Neuron (in vitro differentiated cells): ENCODE measurements around the gene RIC1.
"Not testable (repeated sequence)": the region's sequence is repeated elsewhere in the genome, so short reads cannot be mapped to it uniquely, and the experiment has no call there.

Experiments
- H2AFZ ChIP-seq: one replicate; pipeline ENCODE4 v1.6.1; 2013; ENCODE audit warnings: low read depth, mild to moderate bottlenecking, inconsistent platforms, low read length, moderate library complexity
- H3K27me3 ChIP-seq: one replicate; pipeline ENCODE4 v1.6.1; 2013; ENCODE audit warnings: low read length; ENCODE audit not compliant: insufficient read depth
- H3K36me3 ChIP-seq: one replicate; pipeline ENCODE4 v1.6.1; 2013; ENCODE audit warnings: low read length; ENCODE audit not compliant: insufficient read depth
- H3K4me1 ChIP-seq: one replicate; pipeline ENCODE4 v1.6.1; 2013; ENCODE audit warnings: low read length; ENCODE audit not compliant: insufficient read depth
- H3K4me3 ChIP-seq: 2 replicates; pipeline ENCODE4 v1.5.1; 2013; ENCODE audit warnings: mild to moderate bottlenecking, low read length, moderate library complexity
- H3K9me3 ChIP-seq: one replicate; pipeline ENCODE4 v1.6.1; 2013; ENCODE audit warnings: low read length

RIC1 gene

DNA sequence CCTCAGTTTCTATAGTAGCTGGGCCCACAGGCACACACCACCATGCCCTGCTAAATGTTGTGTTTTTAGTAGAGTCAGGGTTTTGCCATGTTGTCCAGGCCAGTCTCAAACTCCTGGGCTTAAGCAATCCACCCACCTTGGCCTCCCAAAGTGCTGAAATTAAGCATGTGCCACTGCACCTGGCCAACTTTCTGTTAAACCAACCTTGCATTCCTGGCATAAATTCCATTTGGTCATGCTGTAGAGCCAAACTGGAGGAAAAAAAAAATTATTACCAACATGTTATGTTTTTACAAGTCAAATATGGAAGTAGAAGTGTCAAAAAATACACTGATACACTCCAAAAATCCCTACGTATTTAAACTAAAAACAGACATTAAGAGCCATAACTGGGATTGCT is 149.9 kb downstream of the RIC1 start:
- Histone ChIP-seq H2AFZ (no peak overlapping the region), H3K4me1 (no peaks in the 10 kb centered on the region), H3K36me3 (peaks cover 43% of the 10 kb centered on the region), H3K9me3 (peaks cover 22% of the 10 kb centered on the region), H3K4me3 (no peak overlapping the region), H3K27me3 (no peaks in the 10 kb centered on the region)

DNA sequence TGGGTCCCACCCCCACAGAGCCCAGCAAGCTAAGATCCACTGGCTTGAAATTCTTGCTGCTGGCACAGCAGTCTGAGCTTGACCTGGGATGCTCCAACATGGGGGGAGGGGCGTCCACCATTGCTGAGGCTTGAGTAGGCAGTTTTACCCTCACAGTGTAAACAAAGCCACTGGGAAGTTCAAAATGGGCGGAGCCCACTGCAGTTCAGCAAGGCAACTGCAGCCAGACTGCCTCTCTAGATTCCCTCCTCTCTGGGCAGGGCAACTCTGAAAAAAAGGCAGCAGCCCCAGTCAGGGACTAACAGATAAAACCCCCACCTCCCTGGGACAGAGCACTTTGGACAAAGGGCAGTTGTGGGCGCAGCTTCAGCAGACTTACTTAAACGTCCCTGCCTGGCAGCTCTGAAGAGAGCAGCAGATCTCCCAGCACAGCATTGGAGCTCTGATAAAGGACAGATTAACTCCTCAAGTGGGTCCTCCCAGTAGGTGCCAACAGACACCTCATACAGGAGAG is 150.9 kb downstream of the RIC1 start:
- Histone ChIP-seq H3K36me3 (peaks cover 34% of the 10 kb centered on the region), H3K9me3 (peaks cover 22% of the 10 kb centered on the region)
- H3K4me1 ChIP-seq, H3K27me3 ChIP-seq, H3K4me3 ChIP-seq, H2AFZ ChIP-seq: not testable (repeated sequence)

DNA sequence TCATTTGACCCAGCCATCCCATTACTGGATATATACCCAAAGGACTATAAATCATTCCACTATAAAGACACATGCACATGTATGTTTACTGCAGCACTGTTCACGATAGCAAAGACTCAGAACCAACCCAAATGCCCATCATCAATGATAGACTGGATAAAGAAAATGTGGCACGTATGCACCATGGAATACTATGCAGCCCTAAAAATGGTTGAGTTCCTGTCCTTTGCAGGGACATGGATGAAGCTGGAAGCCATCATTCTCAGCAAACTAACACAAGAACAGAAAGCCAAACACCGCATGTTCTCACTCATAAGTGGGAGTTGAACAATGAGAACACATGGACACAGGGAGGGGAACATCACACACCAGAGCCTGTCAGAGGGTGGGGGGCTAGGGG is 154.5 kb downstream of the RIC1 start:
- not testable (repeated sequence) for H3K4me1 ChIP-seq, H3K27me3 ChIP-seq, H3K4me3 ChIP-seq, H2AFZ ChIP-seq
- Histone ChIP-seq H3K9me3 (peaks cover 19% of the 10 kb centered on the region), H3K36me3 (peaks cover 19% of the 10 kb centered on the region)

DNA sequence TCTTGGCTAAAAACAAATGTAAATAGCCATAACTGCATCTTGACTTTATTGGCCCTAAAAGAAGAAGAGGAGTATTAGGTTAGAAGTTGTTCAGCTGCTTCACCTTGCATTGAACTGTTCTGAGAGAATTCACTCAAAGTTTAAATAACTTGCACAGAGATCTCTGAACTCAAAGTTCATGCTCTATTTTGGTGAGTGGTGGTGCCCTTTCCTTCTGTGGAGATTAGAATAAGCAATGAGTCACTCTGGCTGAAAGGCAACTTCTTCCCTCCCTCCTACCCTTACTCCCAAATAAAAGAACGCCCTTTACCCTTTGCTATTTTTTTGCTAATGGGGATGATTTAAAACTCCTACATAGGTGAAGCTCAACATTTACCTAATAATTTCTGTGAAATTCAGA is 155.1 kb downstream of the RIC1 start:
- Histone ChIP-seq H3K9me3 (peaks cover 15% of the 10 kb centered on the region), H3K36me3 (peaks cover 13% of the 10 kb centered on the region), H2AFZ (no peak overlapping the region), H3K4me3 (no peak overlapping the region), H3K4me1 (no peaks in the 10 kb centered on the region), H3K27me3 (no peaks in the 10 kb centered on the region)

DNA sequence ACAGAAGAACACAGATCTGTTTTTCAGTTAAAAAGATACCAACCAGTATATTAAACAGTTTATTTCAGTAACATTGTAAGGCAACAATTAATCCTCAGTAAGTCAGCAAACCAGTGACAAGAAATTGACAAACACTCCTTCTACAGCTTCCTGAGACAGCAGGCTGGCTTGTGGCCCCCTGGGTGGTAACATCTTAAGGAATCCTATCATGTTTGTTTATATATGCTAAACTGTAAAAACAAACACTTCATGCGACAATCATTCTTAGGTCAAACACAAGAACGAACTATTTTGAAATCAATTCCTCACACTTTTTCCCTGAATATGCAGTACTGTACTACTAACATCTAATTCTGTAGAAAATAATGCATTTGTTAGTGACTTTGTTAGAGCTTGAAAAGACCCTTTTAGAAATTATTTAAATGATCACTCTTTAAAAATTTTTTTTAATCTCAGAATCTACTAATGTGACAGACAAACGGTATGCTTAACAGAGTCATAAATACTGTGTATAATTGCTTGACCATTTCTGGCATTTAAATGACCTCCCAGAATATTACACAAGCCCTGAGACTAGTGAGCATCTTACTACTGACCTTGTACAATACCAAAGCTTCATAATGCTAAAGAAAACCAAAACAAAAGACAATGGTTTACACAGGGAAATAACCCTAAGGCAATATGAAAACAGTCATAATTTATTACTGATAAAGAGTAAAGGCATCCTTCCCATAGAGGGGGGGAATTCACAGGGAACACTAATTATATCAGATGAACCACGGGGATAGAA is 155.8 kb downstream of the RIC1 start:
- no peak overlapping the region for H3K4me3 ChIP-seq
- H3K27me3 ChIP-seq = no peaks in the 10 kb centered on the region
- peaks cover 8% of the 10 kb centered on the region for H3K36me3 ChIP-seq
- H3K9me3 ChIP-seq = peaks cover 9% of the 10 kb centered on the region
- no peaks in the 10 kb centered on the region for H3K4me1 ChIP-seq
- H2AFZ ChIP-seq = no peak overlapping the region

DNA sequence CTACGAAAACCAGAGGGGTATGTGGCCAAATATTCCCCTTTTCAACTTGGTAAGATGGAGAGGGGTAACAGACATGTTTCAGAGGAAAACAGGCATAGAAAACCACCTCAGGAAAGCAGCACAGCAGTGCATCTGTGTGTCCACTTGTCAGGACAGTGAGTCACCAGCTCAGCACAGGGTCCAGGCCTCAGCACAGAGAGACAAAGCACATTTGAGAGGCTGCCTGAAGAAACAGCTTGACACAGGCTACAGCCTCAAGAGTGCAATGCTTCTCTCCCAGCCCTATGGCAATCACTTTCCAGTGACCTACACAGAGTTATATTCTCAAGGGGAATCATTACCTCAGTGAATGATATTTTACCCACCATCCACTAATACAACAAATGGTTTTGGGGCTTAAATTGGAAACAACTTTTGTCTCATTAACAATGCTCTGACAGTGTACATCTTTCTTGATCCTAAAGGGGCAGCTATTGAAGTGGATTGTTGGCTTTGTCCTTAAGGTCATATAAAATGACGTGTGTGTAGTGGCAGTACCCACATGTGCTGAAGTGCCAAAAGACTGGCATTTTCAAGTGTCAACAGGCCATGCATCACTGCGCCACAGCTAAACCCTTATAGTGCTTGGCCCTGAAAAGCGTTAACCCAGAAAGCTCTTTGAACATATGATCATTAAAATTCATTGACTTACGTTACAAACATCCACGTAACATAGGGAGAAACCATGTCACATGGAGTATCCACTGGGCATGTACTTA is 157.6 kb downstream of the RIC1 start:
- Histone ChIP-seq H2AFZ (no peak overlapping the region), H3K27me3 (no peaks in the 10 kb centered on the region), H3K9me3 (peaks cover 3% of the 10 kb centered on the region), H3K4me1 (no peaks in the 10 kb centered on the region), H3K4me3 (no peak overlapping the region), H3K36me3 (no peaks in the 10 kb centered on the region)

DNA sequence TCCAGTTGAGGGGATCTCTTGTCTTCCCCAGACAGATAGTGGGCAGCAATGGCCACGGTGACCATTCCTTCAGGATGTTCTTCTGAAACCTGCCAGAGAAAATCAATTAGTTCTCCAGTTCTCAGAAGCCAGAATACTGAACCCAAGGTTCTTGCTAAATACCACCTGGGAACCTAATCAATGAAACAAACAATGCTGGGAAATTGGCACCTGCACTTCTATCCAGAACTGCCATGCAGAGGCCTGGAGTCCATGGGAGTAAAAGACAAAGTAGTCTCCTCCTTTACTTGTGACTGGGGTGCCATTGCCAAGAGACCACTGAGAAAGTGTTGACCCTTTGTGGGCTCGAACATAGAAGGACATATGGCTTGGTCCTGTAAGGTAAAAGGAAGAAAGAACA is 158.3 kb downstream of the RIC1 start:
- Histone ChIP-seq H3K9me3 (no peaks in the 10 kb centered on the region), H3K4me3 (no peak overlapping the region), H3K4me1 (no peaks in the 10 kb centered on the region), H3K27me3 (no peaks in the 10 kb centered on the region), H3K36me3 (no peaks in the 10 kb centered on the region), H2AFZ (no peak overlapping the region)

DNA sequence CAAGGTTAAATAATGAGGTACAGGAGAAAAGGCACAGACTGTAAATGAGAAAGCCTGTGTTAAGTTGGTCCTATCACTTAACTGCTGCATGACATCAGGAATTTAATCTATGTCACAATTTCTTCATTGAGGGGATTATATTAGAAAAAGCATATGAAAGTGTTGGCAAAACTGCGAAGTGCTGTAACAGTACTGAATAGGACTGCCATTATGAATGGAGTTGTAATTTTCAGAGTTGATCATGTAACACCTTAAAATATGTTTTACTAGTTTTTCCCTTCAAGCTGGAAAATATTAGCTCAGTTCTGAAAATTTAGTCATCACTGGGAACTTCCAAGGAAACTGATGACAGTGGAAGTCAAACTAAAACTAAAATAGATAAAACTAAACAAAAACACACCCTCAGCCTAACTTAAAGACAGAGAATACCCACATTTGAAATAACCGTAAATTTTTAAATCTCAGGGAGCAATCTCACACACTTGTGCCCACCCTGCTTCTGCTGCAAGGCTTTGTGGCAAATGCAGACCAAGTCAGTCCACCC is 158.9 kb downstream of the RIC1 start:
- no peaks in the 10 kb centered on the region for H3K36me3 ChIP-seq
- H2AFZ ChIP-seq = no peak overlapping the region
- no peaks in the 10 kb centered on the region for H3K27me3 ChIP-seq
- no peak overlapping the region for H3K4me3 ChIP-seq
- H3K4me1 ChIP-seq = no peaks in the 10 kb centered on the region
- no peaks in the 10 kb centered on the region for H3K9me3 ChIP-seq

DNA sequence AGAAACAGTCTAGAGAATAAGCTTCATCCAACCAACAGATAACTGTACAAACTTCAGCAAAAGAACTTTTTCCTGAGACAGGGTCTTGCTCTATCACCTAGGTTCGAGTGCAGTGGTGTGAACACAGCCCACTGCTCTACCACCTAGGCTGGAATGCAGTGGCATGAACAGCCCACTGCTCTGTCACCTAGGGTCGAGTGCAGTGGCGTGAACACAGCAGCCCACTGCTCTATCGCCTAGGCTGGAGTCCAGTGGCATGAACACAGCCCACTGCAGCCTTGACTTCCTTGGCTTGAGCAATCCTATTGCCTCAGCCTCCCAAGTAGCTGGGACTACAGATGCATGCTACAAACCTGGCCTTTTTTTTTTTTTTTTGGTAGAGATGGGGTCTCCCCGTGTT is 160.6 kb downstream of the RIC1 start:
- no peaks in the 10 kb centered on the region for H3K36me3 ChIP-seq
- H3K4me3 ChIP-seq = no peak overlapping the region
- H2AFZ ChIP-seq = no peak overlapping the region
- H3K9me3 ChIP-seq = no peaks in the 10 kb centered on the region
- no peaks in the 10 kb centered on the region for H3K27me3 ChIP-seq
- no peaks in the 10 kb centered on the region for H3K4me1 ChIP-seq

DNA sequence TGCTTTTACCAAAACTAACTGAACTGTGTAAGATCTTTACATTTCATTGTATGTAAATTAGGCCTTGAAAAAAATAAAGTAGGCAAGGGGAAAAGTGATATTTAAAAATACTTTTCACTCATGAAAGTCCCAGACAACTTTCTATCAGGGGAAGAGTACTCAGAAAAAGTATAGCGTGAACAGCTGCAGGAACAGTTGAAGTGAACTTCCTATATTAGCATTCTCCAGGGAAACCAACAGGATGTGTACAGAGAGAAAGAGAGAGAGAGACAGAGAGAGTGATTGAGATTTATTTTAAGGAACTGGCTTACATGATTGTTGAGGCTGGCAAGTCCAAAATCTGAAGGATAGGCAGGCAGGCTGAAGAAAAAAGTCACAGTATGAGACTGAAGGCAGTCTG is 162.0 kb downstream of the RIC1 start:
- Histone ChIP-seq H3K4me1 (no peaks in the 10 kb centered on the region), H3K36me3 (no peaks in the 10 kb centered on the region), H3K4me3 (no peak overlapping the region), H2AFZ (no peak overlapping the region), H3K9me3 (no peaks in the 10 kb centered on the region), H3K27me3 (no peaks in the 10 kb centered on the region)

DNA sequence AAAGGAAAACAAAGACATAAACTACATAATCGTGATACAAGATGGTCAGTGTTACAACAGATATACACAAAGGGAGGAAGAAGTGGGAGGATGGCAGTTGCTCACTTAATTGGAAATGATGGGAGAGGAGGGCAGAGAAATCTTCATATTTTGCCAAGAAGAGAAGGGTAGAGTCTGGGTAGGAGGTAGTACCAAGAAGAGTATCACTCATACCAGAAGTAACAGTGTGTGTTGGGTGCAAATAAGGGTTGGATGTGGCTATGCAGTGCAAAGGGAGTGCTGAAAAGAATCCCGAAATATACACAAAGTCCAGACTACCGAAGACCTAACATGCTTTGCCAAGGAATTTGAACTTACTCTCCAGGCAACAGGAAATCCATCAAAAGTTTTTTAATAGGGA is 163.0 kb downstream of the RIC1 start:
- Histone ChIP-seq H3K4me3 (no peak overlapping the region), H3K9me3 (no peaks in the 10 kb centered on the region), H3K36me3 (no peaks in the 10 kb centered on the region), H3K27me3 (no peaks in the 10 kb centered on the region), H3K4me1 (no peaks in the 10 kb centered on the region), H2AFZ (no peak overlapping the region)

DNA sequence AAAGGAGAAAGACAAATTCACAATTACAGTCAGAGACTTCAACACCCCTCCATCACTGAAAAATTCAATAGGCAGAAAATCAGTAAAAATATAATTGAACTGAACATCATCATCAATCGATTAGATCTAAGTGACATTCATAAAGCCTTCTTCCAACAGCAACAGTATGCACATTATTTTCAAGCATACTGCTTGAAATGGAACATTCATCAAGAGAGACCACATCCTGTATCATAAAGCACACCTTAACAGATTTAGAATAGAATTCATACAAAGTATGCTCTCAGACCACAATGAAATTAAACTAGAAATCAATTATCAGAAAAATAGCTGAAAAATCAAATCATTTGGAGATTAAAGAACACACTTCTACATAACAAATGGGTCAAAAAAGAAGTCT is 164.9 kb downstream of the RIC1 start:
- H2AFZ ChIP-seq = no peak overlapping the region
- H3K4me3 ChIP-seq = no peak overlapping the region
- no peaks in the 10 kb centered on the region for H3K9me3 ChIP-seq
- no peaks in the 10 kb centered on the region for H3K36me3 ChIP-seq
- H3K27me3 ChIP-seq = no peaks in the 10 kb centered on the region
- no peaks in the 10 kb centered on the region for H3K4me1 ChIP-seq

DNA sequence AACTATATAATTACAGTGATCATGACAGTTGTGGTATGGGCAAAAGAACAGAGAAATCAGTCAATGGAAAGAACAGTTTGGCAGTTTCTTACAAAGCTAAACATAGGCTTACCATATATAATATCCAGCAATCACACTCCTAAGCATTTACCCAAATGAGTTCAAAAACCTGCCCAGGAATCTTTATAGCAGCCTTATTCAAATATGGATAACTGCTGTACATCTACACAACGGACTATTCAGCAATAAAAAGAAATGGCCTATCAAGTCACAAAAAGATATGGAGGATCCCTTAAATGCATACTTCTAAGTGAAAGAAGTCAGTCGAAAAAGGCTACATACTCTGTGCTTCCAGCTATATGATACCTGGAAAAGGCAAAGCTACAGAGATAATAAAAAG is 167.4 kb downstream of the RIC1 start:
- H3K9me3 ChIP-seq = no peaks in the 10 kb centered on the region
- H2AFZ ChIP-seq = no peak overlapping the region
- H3K4me1 ChIP-seq = peaks cover 9% of the 10 kb centered on the region
- H3K4me3 ChIP-seq = no peak overlapping the region
- no peaks in the 10 kb centered on the region for H3K36me3 ChIP-seq
- no peaks in the 10 kb centered on the region for H3K27me3 ChIP-seq
